Fibroblast of lung (primary cell): ENCODE measurements around the gene GLB1L3.

Source experiments
- EZH2 ChIP-seq: IDR thresholded peaks from 2 replicates; pipeline ENCODE4 v1.5.1; 2012; ENCODE audit warnings: low read length, control low read depth, mild to moderate bottlenecking; ENCODE audit errors: missing control alignments
- TF ChIP-seq, protein P1 (sequence below), 2 donors: IDR thresholded peaks in 1 of 2; conservative IDR thresholded peaks in 1 of 2; 1 replicate in 1 of 2; 2 replicates in 1 of 2; pipeline ENCODE4 v1.5.1; 2011 to 2012; ENCODE audit warnings: low read length in 2 of 2, control low read depth in 1 of 2, inconsistent platforms in 1 of 2, low read depth in 1 of 2, mild to moderate bottlenecking in 1 of 2

DNA sequence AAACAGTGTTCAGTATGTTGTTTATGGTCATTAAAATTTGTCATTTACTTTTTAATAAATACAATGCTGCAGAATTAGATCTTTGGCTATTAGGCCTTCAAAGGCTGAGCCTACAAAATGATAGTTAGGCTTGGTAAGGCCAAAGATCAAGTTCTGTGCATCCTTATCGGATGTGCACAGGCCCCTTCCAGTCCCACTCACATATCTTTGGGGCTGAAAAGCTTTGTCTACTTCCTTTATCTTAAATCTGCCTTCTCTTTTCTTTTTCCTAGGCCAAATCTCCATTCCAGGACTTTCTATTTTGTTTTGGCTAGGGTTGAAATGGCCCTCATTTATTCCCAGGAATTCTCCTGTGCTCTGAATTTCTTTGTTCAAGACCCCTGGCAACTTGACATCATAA lies 52.3 kb downstream of the GLB1L3 start:
- TF ChIP-seq, protein P1, sequence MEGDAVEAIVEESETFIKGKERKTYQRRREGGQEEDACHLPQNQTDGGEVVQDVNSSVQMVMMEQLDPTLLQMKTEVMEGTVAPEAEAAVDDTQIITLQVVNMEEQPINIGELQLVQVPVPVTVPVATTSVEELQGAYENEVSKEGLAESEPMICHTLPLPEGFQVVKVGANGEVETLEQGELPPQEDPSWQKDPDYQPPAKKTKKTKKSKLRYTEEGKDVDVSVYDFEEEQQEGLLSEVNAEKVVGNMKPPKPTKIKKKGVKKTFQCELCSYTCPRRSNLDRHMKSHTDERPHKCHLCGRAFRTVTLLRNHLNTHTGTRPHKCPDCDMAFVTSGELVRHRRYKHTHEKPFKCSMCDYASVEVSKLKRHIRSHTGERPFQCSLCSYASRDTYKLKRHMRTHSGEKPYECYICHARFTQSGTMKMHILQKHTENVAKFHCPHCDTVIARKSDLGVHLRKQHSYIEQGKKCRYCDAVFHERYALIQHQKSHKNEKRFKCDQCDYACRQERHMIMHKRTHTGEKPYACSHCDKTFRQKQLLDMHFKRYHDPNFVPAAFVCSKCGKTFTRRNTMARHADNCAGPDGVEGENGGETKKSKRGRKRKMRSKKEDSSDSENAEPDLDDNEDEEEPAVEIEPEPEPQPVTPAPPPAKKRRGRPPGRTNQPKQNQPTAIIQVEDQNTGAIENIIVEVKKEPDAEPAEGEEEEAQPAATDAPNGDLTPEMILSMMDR (conservative IDR thresholded peaks at IDR 0.05 in 1 of 2, IDR thresholded peaks at IDR 0.05 in 1 of 2; ENCODE audit: low read depth in 1 of 2, low read length in 2 of 2) = no peak
- no peak for TF ChIP-seq EZH2
